Measurements from ENCODE around the gene FBXL12.

The FBXL12 gene

GRCh38 chr19:9819596-9819909 lies 674 bp upstream of the FBXL12 start:
- no peaks in the 10 kb centered on the region for H3K36me3 ChIP-seq (ENCODE audit: insufficient read depth, low read length)
- H3K9me3 ChIP-seq (ENCODE audit: insufficient read depth, low read depth, low read length): no peaks in the 10 kb centered on the region
- H3K4me3 ChIP-seq (ENCODE audit: low read length, poor library complexity, severe bottlenecking): peak overlapping the region; percentile 69
- H2AFZ ChIP-seq (ENCODE audit: low read length): peak overlapping the region; percentile 56
- H3K79me2 ChIP-seq (ENCODE audit: insufficient read depth, low read length): peaks cover 30% of the 10 kb centered on the region
- peaks cover 18% of the 10 kb centered on the region for H3K4me1 ChIP-seq (ENCODE audit: insufficient read depth, low read length, poor library complexity, severe bottlenecking)
- H3K4me2 ChIP-seq (ENCODE audit: low read depth, low read length, poor library complexity, severe bottlenecking): peak overlapping the region; percentile 72
- TF ChIP-seq EZH2phosphoT487 (IDR thresholded peaks at IDR 0.05; ENCODE audit: borderline replicate concordance): no peak
- TF ChIP-seq CTCF (conservative IDR thresholded peaks at IDR 0.05; ENCODE audit: low read length): no peak
- H3K9me2 ChIP-seq (replicated peaks; ENCODE audit: low read depth, low read length): no peaks in the 10 kb centered on the region
- peak overlapping the region; percentile 47 for H3K9ac ChIP-seq (ENCODE audit: low read depth, low read length, poor library complexity, severe bottlenecking)
- H3F3A ChIP-seq (ENCODE audit: low read depth): no peaks in the 10 kb centered on the region
- no peaks in the 10 kb centered on the region for H3K27me3 ChIP-seq (ENCODE audit: insufficient read depth, low read length, poor library complexity, severe bottlenecking)
- H4K20me1 ChIP-seq (ENCODE audit: insufficient read depth, low read length, poor library complexity, severe bottlenecking): peaks cover 15% of the 10 kb centered on the region

GRCh38 chr19:9818175-9818733 lies 625 bp downstream of the FBXL12 start:
- no peaks in the 10 kb centered on the region for H3K9me3 ChIP-seq (ENCODE audit: insufficient read depth, low read depth, low read length)
- peaks cover 18% of the 10 kb centered on the region for H3K4me1 ChIP-seq (ENCODE audit: insufficient read depth, low read length, poor library complexity, severe bottlenecking)
- no peaks in the 10 kb centered on the region for H3K27me3 ChIP-seq (ENCODE audit: insufficient read depth, low read length, poor library complexity, severe bottlenecking)
- no peaks in the 10 kb centered on the region for H3F3A ChIP-seq (ENCODE audit: low read depth)
- H3K4me3 ChIP-seq (ENCODE audit: low read length, poor library complexity, severe bottlenecking): peak overlapping the region; percentile 87
- H3K79me2 ChIP-seq (ENCODE audit: insufficient read depth, low read length): peaks cover 30% of the 10 kb centered on the region
- H2AFZ ChIP-seq (ENCODE audit: low read length): peak overlapping the region; percentile 81
- no peak for TF ChIP-seq EZH2phosphoT487 (IDR thresholded peaks at IDR 0.05; ENCODE audit: borderline replicate concordance)
- TF ChIP-seq CTCF (conservative IDR thresholded peaks at IDR 0.05; ENCODE audit: low read length): no peak
- peak overlapping the region; percentile 96 for H3K4me2 ChIP-seq (ENCODE audit: low read depth, low read length, poor library complexity, severe bottlenecking)
- no peaks in the 10 kb centered on the region for H3K36me3 ChIP-seq (ENCODE audit: insufficient read depth, low read length)
- no peaks in the 10 kb centered on the region for H3K9me2 ChIP-seq (replicated peaks; ENCODE audit: low read depth, low read length)
- peak overlapping the region; percentile 84 for H3K9ac ChIP-seq (ENCODE audit: low read depth, low read length, poor library complexity, severe bottlenecking)
- H4K20me1 ChIP-seq (ENCODE audit: insufficient read depth, low read length, poor library complexity, severe bottlenecking): peaks cover 15% of the 10 kb centered on the region

GRCh38 chr19:9811139-9811538 lies 7.7 kb downstream of the FBXL12 start:
- Histone ChIP-seq H4K20me1 (ENCODE audit: insufficient read depth, low read length, poor library complexity, severe bottlenecking) (no peaks in the 10 kb centered on the region), H2AFZ (ENCODE audit: low read length) (no peak overlapping the region), H3K79me2 (ENCODE audit: insufficient read depth, low read length) (peaks cover 6% of the 10 kb centered on the region), H3K4me1 (ENCODE audit: insufficient read depth, low read length, poor library complexity, severe bottlenecking) (no peaks in the 10 kb centered on the region), H3K4me3 (ENCODE audit: low read length, poor library complexity, severe bottlenecking) (no peak overlapping the region), H3K9me3 (ENCODE audit: insufficient read depth, low read depth, low read length) (no peaks in the 10 kb centered on the region), H3K9me2 (replicated peaks; ENCODE audit: low read depth, low read length) (no peaks in the 10 kb centered on the region), H3K27me3 (ENCODE audit: insufficient read depth, low read length, poor library complexity, severe bottlenecking) (no peaks in the 10 kb centered on the region), H3K36me3 (ENCODE audit: insufficient read depth, low read length) (peaks cover 22% of the 10 kb centered on the region; the same call in 1 of the 2 replicates), H3F3A (ENCODE audit: low read depth) (no peaks in the 10 kb centered on the region), H3K4me2 (ENCODE audit: low read depth, low read length, poor library complexity, severe bottlenecking) (no peak overlapping the region), H3K9ac (ENCODE audit: low read depth, low read length, poor library complexity, severe bottlenecking) (no peak overlapping the region)
- TF ChIP-seq CTCF (conservative IDR thresholded peaks at IDR 0.05; ENCODE audit: low read length) (no peak), EZH2phosphoT487 (IDR thresholded peaks at IDR 0.05; ENCODE audit: borderline replicate concordance) (no peak)
